H1 (cell line): ENCODE measurements around the gene FAM177B. TPM values are rescaled to one million over a fixed set of nuclear protein-coding genes. Genes with fewer than 3 reads are reported as not detected.

Experiments used
- CTCF ChIA-PET: fragments of 300-600 bp; sonication (Branson Sonifier 250); formaldehyde crosslinking; loops from one replicate; lab custom pipeline; 2021; ENCODE audit not compliant: partially characterized antibody; lab: Charles Lee
- POLR2A ChIA-PET: fragments of 300-600 bp; sonication (Branson Sonifier 250); formaldehyde crosslinking; loops from one replicate; lab custom pipeline; 2021; ENCODE audit warnings: inconsistent platforms; ENCODE audit not compliant: partially characterized antibody; lab: Charles Lee
- DNase-seq, 2 experiments: peaks; one replicate each; pipeline versions ENCODE4 v3.0.0 to v3.0.0-alpha.2; 2010 to 2022; ENCODE audit warnings: low spot score in 2 of 2, low read depth in 1 of 2, mixed read lengths in 1 of 2
- FAIRE-seq: peaks from 2 replicates; lab custom pipeline; 2011; peaks lifted over from hg19 to GRCh38; lab: Jason Lieb, UNC
- H2AFZ ChIP-seq: 2 replicates; pipeline ENCODE4 v1.8.1; 2012; ENCODE audit warnings: low read length, inconsistent platforms
- H2AK5ac ChIP-seq: 2 replicates; pipeline ENCODE4 v1.6.1; 2013; ENCODE audit warnings: low read depth, low read length
- H2BK120ac ChIP-seq: replicated peaks from 2 replicates; pipeline ENCODE3; 2013; ENCODE audit warnings: low read depth, low read length, inconsistent platforms
- H2BK12ac ChIP-seq: 2 replicates; pipeline ENCODE4 v1.6.1; 2013; ENCODE audit warnings: low read depth, low read length
- H2BK15ac ChIP-seq: 2 replicates; pipeline ENCODE4 v1.6.1; 2013; ENCODE audit warnings: low read length
- H2BK20ac ChIP-seq: 2 replicates; pipeline ENCODE4 v1.6.1; 2013; ENCODE audit warnings: low read length
- H2BK5ac ChIP-seq: 2 replicates; pipeline ENCODE4 v1.6.1; 2013; ENCODE audit warnings: low read depth, low read length
- H3K14ac ChIP-seq: 2 replicates; pipeline ENCODE4 v1.6.1; 2013; ENCODE audit warnings: inconsistent platforms; ENCODE audit not compliant: insufficient read length
- H3K18ac ChIP-seq: 2 replicates; pipeline ENCODE4 v1.6.1; 2013; ENCODE audit warnings: low read length; ENCODE audit errors: extremely low read depth
- H3K23ac ChIP-seq: 2 replicates; pipeline ENCODE4 v1.6.1; 2013; ENCODE audit warnings: inconsistent platforms; ENCODE audit not compliant: insufficient read length
- H3K23me2 ChIP-seq: 2 replicates; pipeline ENCODE4 v1.6.1; 2013; ENCODE audit warnings: low read depth, low read length
- H3K27ac ChIP-seq: 2 replicates; pipeline ENCODE4 v1.6.1; 2011; ENCODE audit warnings: low read depth, low read length, inconsistent platforms
- H3K27me3 ChIP-seq, 4 experiments: replicated peaks in 1 of 4; 1 replicate in 1 of 4; 2 replicates in 3 of 4; pipeline versions ENCODE4 v1.6.1 to v1.8.1; 2011 to 2013; ENCODE audit warnings: low read length in 3 of 4, mild to moderate bottlenecking in 3 of 4, inconsistent platforms in 2 of 4, mixed read lengths in 2 of 4, moderate library complexity in 1 of 4; ENCODE audit not compliant: control insufficient read depth in 3 of 4, insufficient read depth in 3 of 4; ENCODE audit errors: extremely low read depth in 1 of 4
- H3K36me3 ChIP-seq, 4 experiments: 2 replicates each; pipeline versions ENCODE4 v1.6.1 to v1.8.1; 2011 to 2013; ENCODE audit warnings: mild to moderate bottlenecking in 4 of 4, low read length in 3 of 4, moderate library complexity in 2 of 4, control low read depth in 1 of 4, inconsistent platforms in 1 of 4; ENCODE audit not compliant: insufficient read depth in 4 of 4, control insufficient read depth in 2 of 4
- H3K4ac ChIP-seq: replicated peaks from 2 replicates; pipeline ENCODE3; 2013; ENCODE audit warnings: low read length, low read depth, mixed read lengths, inconsistent platforms; ENCODE audit not compliant: insufficient read length
- H3K4me1 ChIP-seq, 4 experiments: replicated peaks in 1 of 4; 1 replicate in 1 of 4; 2 replicates in 3 of 4; pipeline versions ENCODE4 v1.6.1 to v1.8.1; 2011 to 2013; ENCODE audit warnings: low read length in 3 of 4, inconsistent platforms in 2 of 4, mixed read lengths in 1 of 4; ENCODE audit not compliant: insufficient read depth in 4 of 4, control insufficient read depth in 3 of 4
- H3K4me2 ChIP-seq, 2 experiments: 2 replicates each; pipeline versions ENCODE4 v1.6.1 to v1.8.1; 2011 to 2013; ENCODE audit warnings: low read depth in 2 of 2, low read length in 2 of 2, control low read depth in 1 of 2, inconsistent platforms in 1 of 2, mild to moderate bottlenecking in 1 of 2; ENCODE audit not compliant: insufficient read depth in 1 of 2
- H3K4me3 ChIP-seq, 4 experiments: fragments of 200-600, 300-600 bp in 1 of 4; sonication (generic), shearing (Covaris generic), sonication (Bioruptor Twin) in 1 of 4; 2 replicates each; pipeline versions ENCODE4 v1.5.1 to v1.8.1; 2011 to 2016; ENCODE audit warnings: low read length in 4 of 4, low read depth in 3 of 4, control low read depth in 2 of 4, inconsistent platforms in 2 of 4, mild to moderate bottlenecking in 2 of 4, mixed read lengths in 1 of 4, moderate library complexity in 1 of 4; ENCODE audit not compliant: insufficient read depth in 2 of 4; ENCODE audit errors: extremely low read depth in 1 of 4
- H3K56ac ChIP-seq: replicated peaks from 2 replicates; pipeline ENCODE3; 2013; ENCODE audit warnings: low read depth, mild to moderate bottlenecking, mixed read lengths, low read length, inconsistent platforms; ENCODE audit not compliant: insufficient read length
- H3K79me1 ChIP-seq: 2 replicates; pipeline ENCODE4 v1.6.1; 2013; ENCODE audit warnings: low read depth, low read length, control low read depth
- H3K79me2 ChIP-seq, 2 experiments: 2 replicates each; pipeline versions ENCODE4 v1.6.1 to v1.8.1; 2012 to 2013; ENCODE audit warnings: low read length in 2 of 2, mild to moderate bottlenecking in 2 of 2, inconsistent platforms in 1 of 2; ENCODE audit not compliant: insufficient read depth in 2 of 2, control insufficient read depth in 1 of 2
- H3K9ac ChIP-seq, 4 experiments: replicated peaks in 1 of 4; 1 replicate in 1 of 4; 2 replicates in 3 of 4; pipeline versions ENCODE4 v1.6.1 to v1.8.1; 2011 to 2013; ENCODE audit warnings: low read depth in 3 of 4, low read length in 3 of 4, control low read depth in 2 of 4, mild to moderate bottlenecking in 2 of 4, moderate library complexity in 2 of 4, inconsistent platforms in 1 of 4; ENCODE audit errors: extremely low read depth in 1 of 4
- H3K9me3 ChIP-seq, 2 experiments: 2 replicates each; pipeline versions ENCODE4 v1.6.1 to v1.8.1; 2012 to 2013; ENCODE audit warnings: mild to moderate bottlenecking in 2 of 2, moderate library complexity in 2 of 2, control low read depth in 1 of 2, inconsistent platforms in 1 of 2, low read depth in 1 of 2, low read length in 1 of 2, mixed read lengths in 1 of 2; ENCODE audit not compliant: insufficient read depth in 2 of 2
- H4K20me1 ChIP-seq, 2 experiments: replicated peaks in 1 of 2; 2 replicates each; pipeline versions ENCODE3 to v1.8.1; 2011 to 2013; ENCODE audit warnings: inconsistent platforms in 2 of 2, low read length in 2 of 2, mild to moderate bottlenecking in 1 of 2; ENCODE audit not compliant: insufficient read depth in 2 of 2, control insufficient read depth in 1 of 2
- H4K5ac ChIP-seq: 2 replicates; pipeline ENCODE4 v1.6.1; 2013; ENCODE audit warnings: low read length, low read depth, mixed read lengths, inconsistent platforms; ENCODE audit not compliant: insufficient read length
- H4K8ac ChIP-seq: 2 replicates; pipeline ENCODE4 v1.8.0; 2013; ENCODE audit warnings: mild to moderate bottlenecking, moderate library complexity, low read length, inconsistent platforms; ENCODE audit not compliant: insufficient read depth; ENCODE audit errors: extremely low read depth
- H4K91ac ChIP-seq: replicated peaks from 2 replicates; pipeline ENCODE3; 2013; ENCODE audit warnings: low read length, mixed read lengths, inconsistent platforms; ENCODE audit not compliant: insufficient read length
- ASH2L ChIP-seq: fragments of 200-600, 300-600 bp; sonication (generic); IDR thresholded peaks from one replicate; pipeline ENCODE4 v1.7.1; 2017; ENCODE audit warnings: low read length
- BRCA1 ChIP-seq: IDR thresholded peaks from 2 replicates; pipeline ENCODE4 v1.6.1; 2012; ENCODE audit warnings: low read depth, low read length, improper control_type of control experiment
- CBX8 ChIP-seq: fragments of 300-800, 300-1000 bp; sonication (generic); IDR thresholded peaks from 2 replicates; pipeline ENCODE4 v1.7.1; 2016; ENCODE audit warnings: low read depth, low read length, borderline replicate concordance
- CHD1 ChIP-seq: IDR thresholded peaks from 2 replicates; pipeline ENCODE4 v1.6.1; 2012; ENCODE audit warnings: low read depth, low read length, improper control_type of control experiment
- CREB1 ChIP-seq: IDR thresholded peaks from 2 replicates; pipeline ENCODE4 v1.6.1; 2012; ENCODE audit warnings: inconsistent platforms
- SP1 ChIP-seq: IDR thresholded peaks from 2 replicates; pipeline ENCODE4 v1.6.1; 2011; ENCODE audit warnings: low read depth, low read length
- SP2 ChIP-seq: IDR thresholded peaks from 2 replicates; pipeline ENCODE4 v1.6.1; 2012; ENCODE audit warnings: mild to moderate bottlenecking, low read length, inconsistent platforms
- SRF ChIP-seq: IDR thresholded peaks from 2 replicates; pipeline ENCODE4 v1.6.1; 2011; ENCODE audit warnings: mild to moderate bottlenecking, low read depth, low read length, moderate library complexity
- TAF7 ChIP-seq: optimal IDR thresholded peaks from 2 replicates; pipeline ENCODE3; 2011; ENCODE audit warnings: low read depth, mild to moderate bottlenecking, inconsistent platforms, low read length, moderate library complexity, borderline replicate concordance
- ZNF274 ChIP-seq: IDR thresholded peaks from 2 replicates; pipeline ENCODE4 v1.7.0; 2012; ENCODE audit warnings: low read length, borderline replicate concordance; ENCODE audit errors: extremely low read depth
- WGBS, 2 experiments: shearing (Covaris generic) in 1 of 2; methylation state at CpG; one replicate each; pipeline versions ENCODE4 v1.1.6 to v1.1.7; 2013 to 2015; ENCODE audit warnings: low lambda C conversion rate in 2 of 2, mixed read lengths in 2 of 2, inconsistent platforms in 1 of 2, low coverage in 1 of 2, missing lambda C conversion rate in 1 of 2; ENCODE audit not compliant: insufficient replicate concordance in 2 of 2, insufficient coverage in 1 of 2, insufficient read length in 1 of 2; ENCODE audit errors: extremely low coverage in 1 of 2, missing lambda C conversion rate in 1 of 2; 5-methylcytosine and 5-hydroxymethylcytosine counted together
- polyA plus RNA-seq, 7 experiments: library from polyadenylated mRNA; depleted of rRNA in 3 of 7; stranded (reverse) in 5 of 7; unstranded in 2 of 7; fragments of >200 nt in 5 of 7; fragments of 200-250 nt in 2 of 7; gene quantifications; 1 replicate in 5 of 7; 2 replicates in 1 of 7; 4 replicates in 1 of 7; pipeline versions ENCODE4 v1.2.1 to v1.2.3, GENCODE V29; 2011 to 2013; ENCODE audit warnings: missing spikeins in 2 of 7, mixed read lengths in 2 of 7
- total RNA-seq: library from RNA; stranded (reverse); fragmentation: NEBNext Ultra II Directional; extraction: Animal tissue kit (Norgen Biotek cat#: 25700); gene quantifications from 2 replicates; pipeline ENCODE4 v1.2.1, GENCODE V29; 2021
- TF ChIP-seq, protein P1 (sequence below): IDR thresholded peaks from 2 replicates; pipeline ENCODE4 v1.6.1; 2011; ENCODE audit warnings: low read depth, mild to moderate bottlenecking, low read length; ENCODE audit not compliant: insufficient read depth
- TF ChIP-seq, protein P2 (sequence below), 3 experiments: IDR thresholded peaks; 1 replicate in 2 of 3; 2 replicates in 1 of 3; pipeline versions ENCODE4 v1.5.1 to v1.6.1; 2011; ENCODE audit warnings: low read length in 3 of 3, mild to moderate bottlenecking in 3 of 3, inconsistent platforms in 2 of 3, low read depth in 1 of 3, moderate library complexity in 1 of 3; ENCODE audit not compliant: insufficient read depth in 1 of 3; ENCODE audit errors: control extremely low read depth in 1 of 3

FAM177B gene
- total and polyA plus RNA-seq, 2 of the 8 experiments (the other 6 are each of a cell fraction or from before 2014, with no cell fraction given), result 0.06 TPM; not detected in 1

DNA sequence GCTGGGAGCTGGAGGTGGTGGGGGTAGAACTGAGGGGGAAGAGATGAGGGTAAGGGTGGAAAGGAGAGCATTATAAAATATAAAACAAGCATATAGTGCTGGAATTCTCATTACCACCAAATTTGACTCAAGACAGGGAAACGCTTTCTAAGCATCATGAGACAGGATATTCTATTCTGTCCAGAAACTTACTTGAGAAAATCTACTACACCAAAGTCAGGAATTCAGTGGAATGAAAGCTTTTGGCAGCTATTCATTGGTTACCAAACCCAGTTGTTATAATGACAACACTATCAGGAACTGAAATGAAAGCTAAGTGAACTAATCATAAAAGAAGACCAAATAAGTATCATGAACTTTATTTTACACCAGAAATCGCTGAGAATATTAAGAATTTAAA lies 39.2 kb upstream of the FAM177B start:
- ChIA-PET POLR2A (interaction anchor here (1.1 to 1.4 kb wide), 3 partner anchors 12 to 15 kb away, joined by 3 read pairs; no protein-coding TSS in a partner anchor), CTCF (interaction anchor here (1.1 kb wide), 1 partner anchor 56 kb away, joined by 3 read pairs; no protein-coding TSS in a partner anchor)
- no peak for DNase-seq
- no peaks in the 10 kb centered on the region for H3K79me1 ChIP-seq
- FAIRE-seq, result no peak
- no peak overlapping the region for H2BK12ac ChIP-seq
- no peak overlapping the region for H2BK20ac ChIP-seq
- no peak overlapping the region for H2BK120ac ChIP-seq
- no peaks in the 10 kb centered on the region for H3K27me3 ChIP-seq
- H3K56ac ChIP-seq, result no peak overlapping the region
- H3K9ac ChIP-seq, result no peak overlapping the region
- no peak overlapping the region for H3K4me2 ChIP-seq
- H4K5ac ChIP-seq, result no peak overlapping the region
- H3K4ac ChIP-seq, result no peak overlapping the region
- no peak overlapping the region for H2AFZ ChIP-seq
- WGBS, 2 experiments, result 97% methylated on average over 2 of the region's 2 CpGs; no CpG with 5 or more reads in 1 of the 2 experiments
- H3K4me3 ChIP-seq, result no peak overlapping the region
- H3K27ac ChIP-seq, result no peak overlapping the region
- no peak overlapping the region for H2AK5ac ChIP-seq
- H2BK5ac ChIP-seq, result no peak overlapping the region
- H4K8ac ChIP-seq, result no peak overlapping the region
- H2BK15ac ChIP-seq, result no peak overlapping the region
- peaks cover 0 to 4% of the 10 kb centered on the region in 2 experiments; a peak in 1 of 4 replicates for H3K79me2 ChIP-seq
- no peak overlapping the region for H3K23ac ChIP-seq
- H3K23me2 ChIP-seq, result no peaks in the 10 kb centered on the region
- no peaks in the 10 kb centered on the region; a peak in 1 of 4 replicates for H3K9me3 ChIP-seq
- no peaks in the 10 kb centered on the region for H4K20me1 ChIP-seq
- H3K18ac ChIP-seq, result no peak overlapping the region
- peaks cover 0 to 18% (median 8%) of the 10 kb centered on the region in 4 experiments; a peak in 4 of 8 replicates for H3K36me3 ChIP-seq
- no peak overlapping the region for H3K14ac ChIP-seq
- no peak overlapping the region for H4K91ac ChIP-seq
- no peaks in the 10 kb centered on the region for H3K4me1 ChIP-seq
- TF ChIP-seq CREB1 (no peak), ZNF274 (no peak), BRCA1 (no peak), SRF (no peak), TAF7 (no peak), CBX8 (no peak), SP2 (no peak), CHD1 (no peak), SP1 (no peak), ASH2L (no peak)
- TF ChIP-seq, protein P1, sequence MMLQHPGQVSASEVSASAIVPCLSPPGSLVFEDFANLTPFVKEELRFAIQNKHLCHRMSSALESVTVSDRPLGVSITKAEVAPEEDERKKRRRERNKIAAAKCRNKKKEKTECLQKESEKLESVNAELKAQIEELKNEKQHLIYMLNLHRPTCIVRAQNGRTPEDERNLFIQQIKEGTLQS, result no peak
- TF ChIP-seq, protein P2, sequence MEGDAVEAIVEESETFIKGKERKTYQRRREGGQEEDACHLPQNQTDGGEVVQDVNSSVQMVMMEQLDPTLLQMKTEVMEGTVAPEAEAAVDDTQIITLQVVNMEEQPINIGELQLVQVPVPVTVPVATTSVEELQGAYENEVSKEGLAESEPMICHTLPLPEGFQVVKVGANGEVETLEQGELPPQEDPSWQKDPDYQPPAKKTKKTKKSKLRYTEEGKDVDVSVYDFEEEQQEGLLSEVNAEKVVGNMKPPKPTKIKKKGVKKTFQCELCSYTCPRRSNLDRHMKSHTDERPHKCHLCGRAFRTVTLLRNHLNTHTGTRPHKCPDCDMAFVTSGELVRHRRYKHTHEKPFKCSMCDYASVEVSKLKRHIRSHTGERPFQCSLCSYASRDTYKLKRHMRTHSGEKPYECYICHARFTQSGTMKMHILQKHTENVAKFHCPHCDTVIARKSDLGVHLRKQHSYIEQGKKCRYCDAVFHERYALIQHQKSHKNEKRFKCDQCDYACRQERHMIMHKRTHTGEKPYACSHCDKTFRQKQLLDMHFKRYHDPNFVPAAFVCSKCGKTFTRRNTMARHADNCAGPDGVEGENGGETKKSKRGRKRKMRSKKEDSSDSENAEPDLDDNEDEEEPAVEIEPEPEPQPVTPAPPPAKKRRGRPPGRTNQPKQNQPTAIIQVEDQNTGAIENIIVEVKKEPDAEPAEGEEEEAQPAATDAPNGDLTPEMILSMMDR (IDR thresholded peaks at IDR 0.05; ENCODE audit: control extremely low read depth in 1 of 3, insufficient read depth in 1 of 3, low read depth in 1 of 3, low read length in 3 of 3), result no peak
